ENCODE measurements around the gene SMPD3.

The SMPD3 gene

DNA sequence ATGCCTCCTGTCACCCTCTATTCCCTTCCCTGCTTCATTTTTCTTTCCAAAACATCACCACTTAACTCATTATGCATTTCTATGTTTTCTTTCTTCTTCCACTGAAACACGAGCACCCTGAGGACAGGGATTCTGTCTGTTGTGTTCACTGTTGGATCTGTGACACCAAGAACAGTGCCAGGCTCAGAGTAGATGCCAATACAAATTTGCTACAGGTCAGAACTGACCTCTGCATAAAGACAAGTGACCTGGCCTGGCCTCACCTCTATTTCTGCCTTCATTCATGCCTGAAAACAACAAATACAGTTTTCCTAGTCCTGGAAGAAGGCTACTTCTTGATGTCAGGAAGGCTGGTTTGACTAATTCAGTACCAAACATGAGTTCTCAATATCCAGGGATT is 45.1 kb downstream of the SMPD3 start:
- no peak for DNase-seq (ENCODE audit: low read depth)

DNA sequence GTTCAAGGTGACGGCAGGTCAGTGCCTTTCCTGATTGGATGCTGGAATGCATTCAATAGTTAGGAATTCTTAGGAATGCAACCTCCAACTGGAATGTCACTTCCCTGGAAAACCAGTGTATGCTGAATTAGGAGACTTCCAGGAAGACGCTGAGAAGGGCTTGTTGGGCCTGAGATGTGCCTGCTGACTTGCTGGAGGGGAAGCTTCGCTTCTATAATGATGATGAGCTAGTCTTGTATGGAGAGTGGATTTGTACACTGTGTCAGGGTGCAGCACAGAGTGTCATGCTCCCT is 45.6 kb downstream of the SMPD3 start:
- no peak for DNase-seq (ENCODE audit: low read depth)

DNA sequence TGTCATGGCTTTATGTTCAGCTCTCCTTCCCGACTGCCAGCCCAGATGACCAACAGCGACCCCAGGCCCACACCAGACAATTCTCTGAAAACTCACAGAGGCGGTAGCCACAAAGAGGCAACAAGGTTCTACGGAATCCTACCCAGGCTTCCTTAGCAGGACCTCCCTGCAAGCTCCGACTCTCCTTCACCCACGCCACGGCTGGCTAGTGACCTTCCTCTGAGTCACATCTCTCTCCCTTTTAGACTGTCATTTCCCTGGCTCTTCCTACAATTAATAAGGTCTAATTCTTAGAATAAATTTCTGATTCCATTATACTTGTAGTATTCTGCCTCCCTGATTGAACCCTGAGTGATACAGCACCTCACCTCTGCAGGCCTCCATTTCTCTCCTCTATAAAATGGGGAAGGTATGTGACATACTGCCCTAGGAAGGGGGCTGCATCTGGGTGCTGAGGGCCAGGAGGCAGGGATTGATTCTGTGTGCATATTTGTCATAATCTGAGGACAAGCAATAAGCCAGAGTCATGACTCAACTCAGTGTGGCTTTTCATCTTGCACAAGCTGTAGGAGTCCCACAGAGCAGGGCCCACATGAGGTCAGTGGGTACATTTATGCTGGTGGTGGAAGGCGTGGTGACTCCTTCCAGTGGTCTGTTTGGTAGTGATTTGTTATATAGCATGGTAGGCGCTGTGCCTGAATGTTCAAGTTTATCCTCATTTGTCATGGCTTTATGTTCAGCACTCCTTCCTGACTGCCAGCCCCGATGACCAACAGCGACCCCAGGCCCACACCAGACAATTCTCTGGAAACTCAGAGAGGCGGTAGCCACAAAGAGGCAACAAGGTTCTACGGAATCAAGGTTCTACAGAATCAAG is 46.2 kb downstream of the SMPD3 start:
- peak; percentile 49 for DNase-seq (ENCODE audit: low read depth)

DNA sequence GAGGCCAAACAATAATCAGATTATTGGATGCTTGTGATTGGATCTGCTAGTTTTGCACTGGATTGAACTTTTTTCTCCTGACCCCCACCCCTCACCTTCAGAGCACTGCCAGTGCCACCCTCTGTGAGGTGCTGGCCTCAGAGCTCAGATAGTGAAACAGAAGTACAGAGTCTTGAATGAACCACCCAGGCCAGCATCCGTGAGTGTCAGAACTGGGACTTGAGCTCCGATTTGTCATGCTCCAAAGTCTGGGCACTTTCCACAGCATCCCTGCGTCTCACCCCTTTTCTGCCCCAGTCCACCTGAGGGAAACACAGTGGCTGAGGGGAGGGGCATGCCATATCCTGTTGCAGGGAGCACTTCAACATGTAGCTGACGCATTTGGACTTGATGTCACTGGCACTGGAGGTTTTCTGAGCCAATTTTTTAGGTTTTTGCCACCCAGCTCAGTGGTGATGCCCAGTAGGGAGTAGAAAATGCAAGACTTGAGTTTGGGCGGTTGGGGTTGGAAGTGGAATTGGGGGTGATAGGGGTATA is 47.3 kb downstream of the SMPD3 start:
- no peak for DNase-seq (ENCODE audit: low read depth)

DNA sequence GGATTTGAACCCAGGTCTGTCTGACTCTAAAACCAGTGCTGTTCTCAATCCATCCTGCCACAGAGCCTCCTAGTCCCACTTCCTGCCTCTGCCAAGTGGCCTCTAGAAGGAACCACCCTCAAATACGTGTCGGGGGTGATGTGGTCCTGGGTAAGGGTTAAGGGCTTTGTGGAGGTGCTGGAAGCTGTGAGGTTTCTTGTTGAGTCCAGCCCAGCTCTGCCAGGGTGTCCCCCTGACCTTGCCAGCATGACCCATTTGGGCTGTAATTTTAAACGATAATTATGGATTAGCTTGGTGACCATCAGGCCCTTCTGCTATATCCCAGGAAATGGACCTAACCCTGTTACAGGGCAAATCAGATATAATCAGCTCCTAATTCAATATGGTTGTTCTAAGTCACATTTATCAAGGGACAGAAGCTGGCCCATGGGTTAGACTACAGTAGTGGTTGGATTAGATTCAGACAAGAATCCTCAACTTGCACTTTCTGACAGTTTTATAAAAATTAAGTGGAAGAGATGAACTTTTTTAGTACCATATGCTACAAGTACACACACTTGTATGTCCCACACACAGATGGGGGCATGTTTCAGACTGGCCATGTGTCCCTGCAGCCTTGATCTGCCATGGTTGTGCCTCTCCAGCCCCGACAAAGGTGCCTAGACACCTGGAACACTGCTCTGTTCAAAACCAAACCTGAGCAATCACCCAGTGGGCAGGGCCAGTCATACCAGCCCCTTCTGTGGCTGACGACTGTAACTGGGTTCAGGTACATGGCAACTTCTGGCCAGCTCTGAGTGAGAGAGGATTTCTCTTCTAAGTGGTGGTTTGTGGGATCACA is 48.0 kb downstream of the SMPD3 start:
- no peak for DNase-seq (ENCODE audit: low read depth)

DNA sequence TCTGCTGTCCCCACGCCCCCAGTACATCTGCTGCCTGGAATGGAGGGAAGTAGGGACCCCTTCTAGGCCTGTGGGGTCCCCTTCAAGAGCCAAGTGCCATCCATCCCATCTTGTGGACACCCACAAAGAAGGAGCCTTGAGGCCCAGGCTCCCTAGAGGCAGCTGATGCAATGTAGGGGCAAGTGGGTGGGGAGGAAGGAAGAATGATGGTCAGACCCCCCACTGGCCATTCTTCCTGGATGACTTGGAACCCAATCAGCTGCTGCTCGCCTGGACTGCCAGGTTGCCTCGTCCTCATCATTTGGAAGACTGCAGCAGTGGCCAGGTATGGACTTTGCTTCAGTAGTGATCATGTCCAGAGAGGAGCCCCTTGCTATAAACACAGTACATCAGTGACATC is 48.9 kb downstream of the SMPD3 start:
- DNase-seq (ENCODE audit: low read depth): no peak

DNA sequence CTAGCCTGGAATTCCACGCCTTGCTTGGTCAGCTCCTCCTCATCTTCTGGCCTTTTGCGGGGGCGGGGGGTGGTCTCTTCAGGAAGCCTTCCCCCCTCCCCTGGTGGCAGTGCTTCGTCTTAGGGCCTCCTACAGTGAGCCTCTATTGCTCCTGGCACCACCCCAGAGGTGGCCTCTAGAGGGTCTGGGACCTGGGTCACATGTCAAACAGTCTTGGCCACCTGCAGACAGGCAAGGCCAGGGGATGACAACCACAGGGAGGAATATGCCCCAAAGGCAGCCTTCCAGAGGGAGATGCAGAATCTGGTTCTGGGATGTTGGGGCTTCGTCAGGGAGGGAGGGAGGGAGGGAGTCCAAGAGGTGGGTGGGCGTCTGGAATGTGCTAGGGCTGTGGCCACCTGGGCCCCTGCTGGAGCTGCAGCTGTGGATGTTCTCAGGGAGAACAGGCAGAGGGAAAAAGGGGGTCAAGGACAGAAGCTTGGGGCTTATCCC is 50.6 kb downstream of the SMPD3 start:
- no peak for DNase-seq (ENCODE audit: low read depth)

DNA sequence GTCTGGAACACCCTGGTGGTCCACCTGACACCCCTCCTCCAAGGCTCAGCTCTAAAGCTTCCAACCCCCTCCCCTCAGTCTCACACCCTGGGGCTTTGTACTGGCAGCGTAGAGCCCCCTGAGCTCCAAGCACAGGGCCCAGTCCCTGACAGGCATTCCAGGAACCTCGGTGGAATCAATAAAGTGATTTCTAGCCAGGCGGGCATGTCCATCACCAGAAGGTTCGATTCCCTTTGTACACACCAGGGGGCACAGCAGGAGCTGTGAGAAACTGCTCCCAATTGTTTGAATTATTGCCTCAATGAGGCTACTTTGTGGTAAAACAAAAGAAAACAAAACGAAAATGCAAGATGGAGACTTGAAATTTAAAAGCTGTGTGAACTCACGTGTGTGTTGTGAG is 51.8 kb downstream of the SMPD3 start:
- peak; percentile 28 for DNase-seq (ENCODE audit: low read depth)

DNA sequence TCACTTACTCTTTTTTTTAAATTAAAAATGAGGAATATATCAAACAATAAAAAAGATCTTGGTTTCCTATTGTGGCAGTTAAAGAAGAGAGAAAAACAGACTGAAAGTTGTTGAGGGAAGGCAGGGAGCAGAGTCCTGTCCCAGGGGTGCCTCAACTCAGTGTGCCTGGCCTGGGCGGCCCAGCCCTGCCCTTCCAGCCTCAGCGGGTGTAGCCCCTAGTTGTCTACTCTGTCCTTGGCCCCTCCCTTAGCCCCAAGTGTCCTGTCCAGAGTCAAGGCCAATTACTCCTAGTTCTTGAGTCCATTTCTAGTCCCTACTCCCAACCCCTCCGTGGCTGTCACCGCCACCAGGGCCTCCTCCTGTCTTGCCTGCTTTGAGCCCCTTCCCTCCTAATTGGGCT is 52.5 kb downstream of the SMPD3 start:
- no peak for DNase-seq (ENCODE audit: low read depth)

DNA sequence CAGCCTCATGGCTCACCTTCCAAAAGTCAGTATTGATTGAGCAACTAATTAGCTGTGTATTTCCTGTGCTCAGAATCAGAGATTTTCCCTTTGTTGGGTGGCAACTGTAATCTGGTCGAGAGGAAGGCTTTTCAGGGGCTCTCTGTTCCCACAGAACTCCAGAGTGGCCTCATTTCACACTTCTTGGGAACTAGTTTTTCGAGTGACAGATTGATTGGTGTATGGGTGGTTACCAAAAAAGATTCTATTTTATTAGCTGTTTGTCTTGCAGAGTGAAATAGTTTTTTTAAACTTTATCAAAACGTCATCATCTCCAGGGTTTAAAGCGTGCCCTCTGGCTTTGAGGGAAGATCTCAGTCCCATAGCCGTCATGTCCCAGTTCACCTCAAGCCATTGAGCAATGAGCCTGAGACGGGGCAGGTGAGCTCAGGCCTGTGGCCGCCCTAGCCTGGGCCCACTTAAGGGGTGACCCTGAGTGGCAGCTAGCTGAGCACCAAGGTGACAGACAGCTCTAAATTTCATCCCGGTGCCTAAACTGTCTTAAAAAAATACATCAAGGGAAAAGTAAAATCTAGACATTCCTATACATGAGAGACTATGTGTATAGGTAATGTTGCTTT is 53.0 kb downstream of the SMPD3 start:
- DNase-seq (ENCODE audit: low read depth): no peak

DNA sequence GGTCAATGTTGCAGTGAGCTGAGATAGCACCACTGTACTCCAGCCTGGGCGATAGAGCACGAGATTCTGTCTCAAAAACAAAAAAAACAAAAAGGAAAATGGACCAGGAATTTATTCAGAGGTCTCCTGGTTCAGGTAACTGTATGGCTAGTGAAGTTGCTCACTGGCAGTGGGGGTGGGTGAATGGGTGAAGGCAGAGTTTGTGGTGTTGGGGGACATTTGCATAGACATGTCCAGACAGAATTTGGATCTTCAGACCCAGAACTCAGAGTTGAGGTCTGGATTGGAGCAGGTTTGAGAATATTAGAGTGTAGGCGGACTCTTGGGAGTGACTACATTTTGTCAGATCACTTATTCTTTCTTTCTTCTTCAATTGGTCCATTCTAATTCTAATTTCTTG is 55.0 kb downstream of the SMPD3 start:
- DNase-seq (ENCODE audit: low read depth): no peak

DNA sequence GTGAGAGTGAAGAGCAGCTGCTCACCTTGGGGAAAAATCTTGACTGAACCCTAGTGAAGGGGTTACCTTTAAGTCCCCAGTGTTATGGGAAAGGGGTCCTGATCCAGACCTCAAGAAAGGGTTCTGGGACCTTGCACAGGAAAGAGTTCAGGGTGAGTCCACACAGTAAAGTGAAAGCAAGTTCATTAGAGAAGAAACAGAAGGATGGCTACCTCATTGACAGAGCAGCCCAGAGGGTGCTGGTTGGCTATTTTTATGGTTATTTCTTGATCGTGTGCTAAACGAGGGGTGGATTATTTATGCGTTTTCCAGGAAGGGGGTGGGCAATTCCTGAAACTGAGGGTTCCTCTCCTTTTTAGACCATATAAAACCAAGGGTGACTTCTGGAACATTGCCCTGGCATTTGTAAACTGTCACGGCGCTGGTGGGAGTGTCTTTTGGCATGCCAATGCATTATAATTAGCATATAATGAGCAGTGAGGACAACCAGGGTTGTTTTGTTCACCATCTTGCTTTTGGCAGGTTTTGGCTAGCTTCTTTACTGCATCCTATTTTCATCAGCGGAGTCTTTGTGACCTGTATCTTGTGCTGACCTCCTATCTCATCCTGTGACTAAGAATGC is 58.4 kb downstream of the SMPD3 start:
- DNase-seq (ENCODE audit: low read depth): no peak

DNA sequence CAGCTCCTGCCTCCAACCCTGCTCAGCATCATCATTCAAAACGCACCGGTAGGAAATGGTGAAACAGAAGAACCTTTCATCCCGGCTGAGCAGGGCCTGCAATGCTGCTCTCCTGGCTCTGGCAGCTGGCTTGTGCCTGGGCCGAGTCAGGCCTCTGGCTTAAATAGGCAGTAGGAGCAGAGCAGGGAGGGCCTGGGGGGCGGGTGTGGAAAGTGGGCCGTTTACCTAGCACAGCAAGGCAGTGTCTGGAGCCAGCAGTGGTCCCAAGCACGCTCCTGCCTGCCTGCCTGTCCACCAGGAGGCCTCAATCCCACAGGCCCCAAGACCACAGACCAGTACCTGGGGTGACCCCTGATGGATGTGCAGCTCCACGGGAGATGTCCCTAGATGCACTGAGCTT is 59.3 kb downstream of the SMPD3 start:
- no peak for DNase-seq (ENCODE audit: low read depth)

DNA sequence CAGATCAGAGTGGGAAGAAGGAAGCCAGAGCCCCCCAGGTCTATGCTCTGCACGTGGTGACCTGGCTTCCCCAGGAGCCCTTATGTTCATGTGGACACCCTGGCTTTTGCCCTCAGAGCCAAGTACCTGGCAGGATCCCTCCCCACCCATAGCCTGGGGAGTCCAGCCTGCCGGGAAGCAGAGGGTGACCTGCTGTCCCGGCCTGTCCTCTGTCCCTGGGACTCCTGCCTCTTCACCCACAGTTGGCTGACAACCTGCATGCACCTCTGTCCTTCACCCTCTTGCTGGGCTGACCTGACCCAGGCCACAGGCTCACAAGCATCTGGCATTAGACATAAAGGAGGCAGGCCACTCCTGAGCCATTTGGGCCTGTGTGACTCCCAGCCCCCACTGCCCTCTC is 60.2 kb downstream of the SMPD3 start:
- no peak for DNase-seq (ENCODE audit: low read depth)

DNA sequence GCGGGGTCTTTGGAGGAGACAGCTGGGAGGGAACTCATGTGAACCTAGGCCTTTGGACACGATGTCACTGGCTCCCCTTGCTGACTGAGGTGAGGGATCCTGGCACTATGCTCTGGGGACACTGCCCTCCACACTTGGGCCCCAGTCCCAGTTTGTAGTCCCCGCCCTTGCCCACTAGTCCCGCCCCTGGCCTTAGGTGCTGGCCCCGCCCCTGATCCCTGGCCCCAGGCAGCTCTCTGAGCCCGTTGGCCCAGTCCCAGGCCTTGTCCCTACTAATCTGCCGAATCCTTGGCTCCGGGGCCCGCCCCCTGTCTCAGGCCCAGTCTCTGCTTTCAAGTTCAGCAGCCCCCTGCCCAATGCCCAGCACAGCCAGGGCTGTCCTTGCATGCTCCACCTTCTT is 61.0 kb downstream of the SMPD3 start:
- no peak for DNase-seq (ENCODE audit: low read depth)

DNA sequence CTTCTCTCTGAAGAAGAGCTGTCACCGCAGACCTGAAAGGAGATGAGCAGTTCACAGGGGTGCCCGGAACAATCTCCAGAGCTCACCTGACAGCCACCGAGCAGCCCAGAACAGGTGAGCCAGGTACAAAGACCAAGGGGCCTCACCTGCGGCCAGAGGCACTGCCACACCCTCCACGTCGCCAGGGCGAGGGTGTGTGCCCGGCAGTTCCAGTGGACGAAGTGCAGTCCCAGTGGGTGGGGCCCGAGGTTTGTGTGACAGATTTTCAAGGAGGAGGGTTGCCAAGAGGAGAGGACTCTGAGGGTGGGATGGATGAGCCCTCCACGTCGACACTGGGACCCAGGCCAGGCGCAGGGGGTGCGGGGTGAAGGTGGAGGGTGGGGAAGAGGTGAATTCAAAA is 61.7 kb downstream of the SMPD3 start:
- no peak for DNase-seq (ENCODE audit: low read depth)

DNA sequence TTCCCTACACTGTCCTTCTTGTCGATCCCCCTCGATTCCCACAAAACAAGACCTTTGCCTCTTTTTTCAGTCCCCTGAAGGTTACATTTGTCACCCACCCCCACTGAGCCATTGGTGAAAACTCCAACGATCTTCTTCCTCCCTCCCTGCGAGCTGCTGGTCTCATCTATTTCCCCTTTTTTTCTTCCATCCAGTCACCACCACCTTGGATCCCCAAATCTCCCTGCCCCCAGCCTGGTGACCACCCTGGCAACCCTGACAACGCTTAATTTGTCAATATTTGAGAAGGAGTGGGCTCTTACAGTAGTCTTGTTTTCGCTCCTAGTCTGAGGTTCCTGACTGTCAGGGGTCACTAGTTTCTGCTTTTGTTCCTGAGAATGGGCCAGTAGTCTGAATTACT is 62.9 kb downstream of the SMPD3 start:
- DNase-seq (ENCODE audit: low read depth): no peak

DNA sequence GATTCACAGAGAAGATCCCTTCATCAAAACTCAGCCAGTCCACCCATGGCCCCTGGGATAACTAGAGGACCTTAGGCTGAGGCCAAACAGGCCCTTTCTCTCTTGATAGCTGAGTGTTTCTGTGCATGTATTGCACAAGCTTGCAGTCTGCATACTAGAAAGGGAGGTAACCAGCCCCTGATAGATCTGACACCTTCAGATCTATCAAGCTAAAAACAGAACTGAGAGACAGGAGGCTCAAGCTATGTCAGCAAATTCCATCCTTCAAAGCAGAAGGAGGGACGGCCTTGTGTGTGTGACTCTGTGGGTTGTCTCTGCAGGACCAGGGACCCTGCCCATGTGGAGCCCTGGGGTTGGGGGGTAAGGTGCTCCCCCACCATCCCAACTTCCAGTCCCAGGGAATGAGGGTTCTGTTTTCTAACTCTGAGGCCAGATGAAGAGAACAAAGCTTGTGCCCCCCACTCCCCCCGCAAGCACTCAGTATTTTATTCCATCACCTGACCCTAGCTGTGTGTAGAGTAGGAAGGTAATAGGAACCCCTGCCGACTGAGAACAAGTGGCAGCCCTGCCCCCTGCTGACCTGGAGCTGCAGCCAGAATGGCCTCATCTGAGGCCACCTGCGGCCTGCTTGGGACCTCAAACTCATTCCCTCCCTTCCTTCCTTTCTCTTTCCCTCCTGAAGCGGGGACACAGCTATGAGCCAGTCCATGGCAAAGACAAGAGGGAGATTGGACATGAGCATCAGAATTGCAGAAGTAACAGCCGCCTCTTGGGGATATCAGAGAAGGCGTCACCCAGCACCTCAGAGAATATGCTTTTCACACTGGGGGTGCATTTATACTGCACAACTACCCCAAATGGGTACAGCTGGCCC is 63.8 kb downstream of the SMPD3 start:
- no peak for DNase-seq (ENCODE audit: low read depth)

DNA sequence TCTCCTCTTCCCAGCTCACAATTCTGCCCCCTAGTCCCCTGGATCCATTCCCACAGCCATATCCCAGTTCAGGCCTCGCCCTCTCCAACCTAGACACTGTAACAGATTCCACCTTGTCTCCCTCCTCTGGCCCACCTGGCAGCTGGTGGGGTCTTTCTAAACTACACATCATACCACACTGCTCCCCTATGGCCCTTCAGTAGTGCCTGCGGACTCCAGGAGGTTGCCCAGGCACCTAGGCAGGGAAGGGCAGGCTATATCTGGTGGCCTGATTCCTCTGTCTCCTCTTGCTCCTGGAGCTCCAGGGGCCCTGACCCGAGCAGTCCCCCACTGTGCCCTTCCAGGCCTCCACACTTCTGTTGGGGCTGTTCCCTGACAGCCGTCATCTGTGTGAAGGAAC is 64.5 kb downstream of the SMPD3 start:
- no peak for DNase-seq (ENCODE audit: low read depth)

DNA sequence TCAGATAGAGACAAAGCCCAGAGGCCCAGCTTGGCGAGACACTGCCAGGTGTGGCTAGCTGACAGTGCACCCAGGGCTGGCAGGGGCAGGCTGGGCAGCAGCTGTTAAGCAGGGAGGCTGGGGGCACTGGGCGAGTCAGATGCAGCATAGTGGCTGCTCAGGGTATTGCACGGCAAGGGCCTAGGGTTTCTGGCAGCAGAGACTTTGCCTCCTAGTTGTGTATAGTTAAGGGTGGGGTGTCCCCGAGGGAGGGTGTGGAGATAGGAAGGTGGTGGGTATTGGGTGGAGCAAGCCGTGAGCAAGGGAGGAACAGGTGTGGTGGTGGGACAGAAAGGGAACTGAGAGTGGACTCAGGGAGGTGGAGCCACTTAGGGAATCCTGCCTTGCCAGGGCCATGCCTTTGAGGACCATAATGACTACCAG is 66.0 kb downstream of the SMPD3 start:
- no peak for DNase-seq (ENCODE audit: low read depth)

DNA sequence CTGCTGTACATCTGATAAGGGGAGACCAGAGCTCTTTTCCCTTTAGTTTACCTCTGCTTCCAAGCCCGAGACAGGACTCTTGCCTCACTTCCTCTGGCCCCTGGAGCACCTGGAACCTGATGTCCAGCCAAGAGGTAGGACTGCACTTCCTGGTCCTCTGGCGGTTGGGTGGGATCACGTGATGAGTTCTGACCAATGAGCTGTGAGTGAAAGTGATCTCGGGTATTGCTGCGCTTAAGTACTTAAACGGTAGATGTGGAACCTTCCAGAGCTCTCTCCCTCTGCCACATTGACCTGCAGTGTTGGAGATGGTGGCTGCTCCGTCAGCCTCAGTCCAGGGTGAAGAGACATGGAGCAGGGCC is 67.0 kb downstream of the SMPD3 start:
- no peak for DNase-seq (ENCODE audit: low read depth)

All from GM04504 (cell line).